Fibroblast of lung (primary cell): ENCODE measurements around the gene CCNE1. TPM values are rescaled to one million over a fixed set of nuclear protein-coding genes. Genes with fewer than 3 reads are reported as not detected.

Experiments
- DNase-seq, 2 donors: peaks; one replicate each; pipeline versions ENCODE4 v3.0.0 to v3.0.0-alpha.2; 2010; ENCODE audit warnings: low read depth in 2 of 2
- H2AFZ ChIP-seq: 2 replicates; pipeline ENCODE4 v1.5.1; 2012; ENCODE audit warnings: low read length, control low read depth, inconsistent platforms
- H3K27ac ChIP-seq: 2 replicates; pipeline ENCODE4 v1.5.1; 2011; ENCODE audit warnings: low read length, control low read depth; ENCODE audit not compliant: insufficient read depth
- H3K27me3 ChIP-seq: 2 replicates; pipeline ENCODE4 v1.5.1; 2011; ENCODE audit warnings: mild to moderate bottlenecking, low read length; ENCODE audit not compliant: control insufficient read depth, insufficient read depth
- H3K36me3 ChIP-seq: 2 replicates; pipeline ENCODE4 v1.5.1; 2011; ENCODE audit warnings: low read length; ENCODE audit not compliant: control insufficient read depth, insufficient read depth
- H3K4me1 ChIP-seq: 2 replicates; pipeline ENCODE4 v1.5.1; 2011; ENCODE audit warnings: low read length; ENCODE audit not compliant: control insufficient read depth, insufficient read depth; ENCODE audit errors: extremely low read depth
- H3K4me2 ChIP-seq: 2 replicates; pipeline ENCODE4 v1.5.1; 2011; ENCODE audit warnings: low read length, control low read depth; ENCODE audit not compliant: insufficient read depth; ENCODE audit errors: extremely low read depth
- H3K4me3 ChIP-seq, 4 experiments: fragments of 200-600 bp in 1 of 4; sonication (generic) in 1 of 4; replicated peaks in 1 of 4; 2 replicates each; pipeline ENCODE4 v1.5.1; 2011 to 2016; ENCODE audit warnings: low read length in 4 of 4, low read depth in 3 of 4, mild to moderate bottlenecking in 3 of 4, control low read depth in 2 of 4, inconsistent platforms in 1 of 4, mixed read lengths in 1 of 4; ENCODE audit not compliant: insufficient read depth in 1 of 4; ENCODE audit errors: control extremely low read depth in 1 of 4
- H3K79me2 ChIP-seq: 2 replicates; pipeline ENCODE4 v1.5.1; 2012; ENCODE audit warnings: mild to moderate bottlenecking, low read length, inconsistent platforms; ENCODE audit not compliant: control insufficient read depth, insufficient read depth
- H3K9ac ChIP-seq: 2 replicates; pipeline ENCODE4 v1.5.1; 2011; ENCODE audit warnings: mild to moderate bottlenecking, low read length, control low read depth; ENCODE audit not compliant: insufficient read depth
- H3K9me3 ChIP-seq: 2 replicates; pipeline ENCODE4 v1.5.1; 2012; ENCODE audit warnings: low read depth, low read length; ENCODE audit not compliant: control insufficient read depth, insufficient read depth
- H4K20me1 ChIP-seq: 2 replicates; pipeline ENCODE4 v1.5.1; 2011; ENCODE audit warnings: low read length; ENCODE audit not compliant: control insufficient read depth, insufficient read depth; ENCODE audit errors: extremely low read depth
- CTCF ChIP-seq, 2 donors: IDR thresholded peaks in 1 of 2; conservative IDR thresholded peaks in 1 of 2; 1 replicate in 1 of 2; 2 replicates in 1 of 2; pipeline ENCODE4 v1.5.1; 2011 to 2012; ENCODE audit warnings: low read length in 2 of 2, control low read depth in 1 of 2, inconsistent platforms in 1 of 2, low read depth in 1 of 2, mild to moderate bottlenecking in 1 of 2
- EZH2 ChIP-seq: IDR thresholded peaks from 2 replicates; pipeline ENCODE4 v1.5.1; 2012; ENCODE audit warnings: low read length, control low read depth, mild to moderate bottlenecking; ENCODE audit errors: missing control alignments
- polyA plus RNA-seq, 2 donors: library from polyadenylated mRNA; depleted of rRNA in 1 of 2; stranded (reverse) in 1 of 2; unstranded in 1 of 2; fragments of >200 nt; gene quantifications; 2 replicates each; pipeline ENCODE4 v1.2.1, GENCODE V29; 2011 to 2012; ENCODE audit warnings: missing spikeins in 1 of 2
- total RNA-seq: library from RNA; depleted of rRNA; stranded (reverse); fragments of >200 nt; gene quantifications from 2 replicates; pipeline ENCODE4 v1.2.1, GENCODE V29; 2014

Gene CCNE1
- total and polyA plus RNA-seq, 2 donors (not counting 1 experiment from before 2014, with no cell fraction given): 4.8 to 5.3 TPM

- Histone ChIP-seq H3K4me1 (no peaks in the 10 kb centered on the region), H2AFZ (no peak overlapping the region), H4K20me1 (no peaks in the 10 kb centered on the region), H3K36me3 (no peaks in the 10 kb centered on the region), H3K27ac (no peak overlapping the region), H3K79me2 (no peaks in the 10 kb centered on the region), H3K9ac (no peak overlapping the region), H3K4me3 (no peak overlapping the region), H3K27me3 (peaks cover 11% of the 10 kb centered on the region), H3K9me3 (no peaks in the 10 kb centered on the region), H3K4me2 (no peak overlapping the region)
- TF ChIP-seq EZH2: no peak
- no peak for TF ChIP-seq CTCF (conservative IDR thresholded peaks at IDR 0.05 in 1 of 2, IDR thresholded peaks at IDR 0.05 in 1 of 2; ENCODE audit: low read depth in 1 of 2, low read length in 2 of 2)
- no peak for DNase-seq
Observed at GRCh38 chr19:29837448-29837981, 25.7 kb downstream of the CCNE1 start.

- no peaks in the 10 kb centered on the region for H3K36me3 ChIP-seq
- no peaks in the 10 kb centered on the region for H4K20me1 ChIP-seq
- H3K27me3 ChIP-seq: peaks cover 12% of the 10 kb centered on the region
- H3K4me1 ChIP-seq: no peaks in the 10 kb centered on the region
- no peaks in the 10 kb centered on the region for H3K79me2 ChIP-seq
- H3K9ac ChIP-seq: no peak overlapping the region
- no peak overlapping the region for H2AFZ ChIP-seq
- no peak overlapping the region for H3K4me3 ChIP-seq
- H3K4me2 ChIP-seq: no peak overlapping the region
- H3K27ac ChIP-seq: no peak overlapping the region
- no peak for TF ChIP-seq EZH2
- no peak for TF ChIP-seq CTCF (conservative IDR thresholded peaks at IDR 0.05 in 1 of 2, IDR thresholded peaks at IDR 0.05 in 1 of 2; ENCODE audit: low read depth in 1 of 2, low read length in 2 of 2)
- no peaks in the 10 kb centered on the region for H3K9me3 ChIP-seq
- DNase-seq: no peak
Observed at GRCh38 chr19:29837996-29838395, 26.2 kb downstream of the CCNE1 start.

GRCh38 chr19:29840066-29840950 is 28.5 kb downstream of the CCNE1 start:
- H3K4me1 ChIP-seq: peaks cover 1% of the 10 kb centered on the region
- peaks cover 12% of the 10 kb centered on the region for H3K27me3 ChIP-seq
- no peak overlapping the region for H2AFZ ChIP-seq
- no peaks in the 10 kb centered on the region for H4K20me1 ChIP-seq
- no peak overlapping the region for H3K9ac ChIP-seq
- no peaks in the 10 kb centered on the region for H3K79me2 ChIP-seq
- no peak overlapping the region for H3K4me2 ChIP-seq
- H3K4me3 ChIP-seq: no peak overlapping the region
- no peaks in the 10 kb centered on the region for H3K9me3 ChIP-seq
- H3K27ac ChIP-seq: no peak overlapping the region
- no peak for DNase-seq
- H3K36me3 ChIP-seq: no peaks in the 10 kb centered on the region
- TF ChIP-seq EZH2: no peak
- no peak for TF ChIP-seq CTCF (conservative IDR thresholded peaks at IDR 0.05 in 1 of 2, IDR thresholded peaks at IDR 0.05 in 1 of 2; ENCODE audit: low read depth in 1 of 2, low read length in 2 of 2)
